Endothelial cell of umbilical vein (primary cell): ENCODE results near the gene TNFAIP8L1. TPM values are rescaled to one million over a fixed set of nuclear protein-coding genes. Genes with fewer than 3 reads are reported as not detected.

Source experiments
- BruUV-seq: library from RNA; stranded (reverse); fragments of 400-500 nt; replicated peaks from 2 replicates; lab custom pipeline; 2021; lab: Mats Ljungman, UMichigan
- CTCF ChIA-PET: fragments of 300-600, 350-600 bp; sonication (Branson Sonifier 250); formaldehyde crosslinking; loops from one replicate; lab custom pipeline; 2021; ENCODE audit warnings: antibody characterized with exemption, inconsistent platforms; lab: Charles Lee
- POLR2A ChIA-PET: fragments of 300-600, 350-600 bp; sonication (Branson Sonifier 250); formaldehyde crosslinking; loops from one replicate; lab custom pipeline; 2021; ENCODE audit warnings: antibody characterized with exemption, inconsistent platforms; lab: Charles Lee
- DNase-seq: peaks from one replicate; pipeline ENCODE4 v3.0.0-alpha.2; 2011; ENCODE audit warnings: low read depth, low spot score
- FAIRE-seq: peaks from 2 replicates; lab custom pipeline; 2011; peaks lifted over from hg19 to GRCh38; lab: Jason Lieb, UNC
- H2AFZ ChIP-seq: 2 replicates; pipeline ENCODE4 v1.6.0; 2012; ENCODE audit warnings: low read depth, low read length, control low read depth, inconsistent platforms
- H3K27ac ChIP-seq: 2 replicates; pipeline ENCODE4 v1.5.1; 2011; ENCODE audit warnings: low read depth, mild to moderate bottlenecking, control low read depth, low read length, moderate library complexity; ENCODE audit not compliant: insufficient read depth
- H3K27me3 ChIP-seq, 2 experiments: 2 replicates each; pipeline versions ENCODE4 v1.6.0 to v1.6.1; 2011; ENCODE audit warnings: low read length in 2 of 2, mixed read lengths in 1 of 2; ENCODE audit not compliant: control insufficient read depth in 2 of 2, insufficient read depth in 2 of 2
- H3K36me3 ChIP-seq, 2 experiments: 2 replicates in 1 of 2; 3 replicates in 1 of 2; pipeline ENCODE4 v1.5.1; 2011; ENCODE audit warnings: low read length in 2 of 2, mild to moderate bottlenecking in 1 of 2, moderate library complexity in 1 of 2; ENCODE audit not compliant: control insufficient read depth in 2 of 2, insufficient read depth in 2 of 2; ENCODE audit errors: extremely low read depth in 1 of 2
- H3K4me1 ChIP-seq: 3 replicates; pipeline ENCODE4 v1.5.1; 2011; ENCODE audit warnings: mild to moderate bottlenecking, low read length; ENCODE audit not compliant: control insufficient read depth, insufficient read depth; ENCODE audit errors: extremely low read depth
- H3K4me2 ChIP-seq: 2 replicates; pipeline ENCODE4 v1.6.1; 2011; ENCODE audit warnings: low read length, control low read depth, mixed read lengths; ENCODE audit not compliant: insufficient read depth
- H3K4me3 ChIP-seq, 3 experiments: fragments of 200-600 bp in 1 of 3; sonication (generic), shearing (Covaris generic) in 1 of 3; replicated peaks in 1 of 3; 2 replicates each; pipeline ENCODE4 v1.5.1; 2011 to 2016; ENCODE audit warnings: control low read depth in 3 of 3, low read length in 3 of 3, mild to moderate bottlenecking in 2 of 3, inconsistent platforms in 1 of 3, low read depth in 1 of 3, moderate library complexity in 1 of 3; ENCODE audit not compliant: insufficient read depth in 1 of 3
- H3K79me2 ChIP-seq: 2 replicates; pipeline ENCODE4 v1.6.0; 2012; ENCODE audit warnings: low read length, inconsistent platforms; ENCODE audit not compliant: control insufficient read depth, insufficient read depth
- H3K9ac ChIP-seq: replicated peaks from 2 replicates; pipeline ENCODE3; 2011; ENCODE audit warnings: low read length, control low read depth; ENCODE audit not compliant: insufficient read depth; ENCODE audit errors: extremely low read depth
- H3K9me1 ChIP-seq: replicated peaks from 3 replicates; pipeline ENCODE4 v1.6.0; 2011; ENCODE audit warnings: mild to moderate bottlenecking, low read length; ENCODE audit not compliant: control insufficient read depth, insufficient read depth; ENCODE audit errors: extremely low read depth
- H3K9me3 ChIP-seq: replicated peaks from 2 replicates; pipeline ENCODE4 v1.5.1; 2012; ENCODE audit warnings: low read length, inconsistent platforms; ENCODE audit not compliant: control insufficient read depth, insufficient read depth
- H4K20me1 ChIP-seq: replicated peaks from 2 replicates; pipeline ENCODE3; 2011; ENCODE audit warnings: mild to moderate bottlenecking, low read length; ENCODE audit not compliant: control insufficient read depth, insufficient read depth; ENCODE audit errors: extremely low read depth
- EZH2 ChIP-seq: IDR thresholded peaks from 2 replicates; pipeline ENCODE4 v1.6.1; 2012; ENCODE audit warnings: borderline replicate concordance, low read depth, mild to moderate bottlenecking, moderate library complexity, low read length, inconsistent platforms; ENCODE audit not compliant: severe bottlenecking
- FOS ChIP-seq: IDR thresholded peaks from 2 replicates; pipeline ENCODE4 v1.6.1; 2011; ENCODE audit warnings: mild to moderate bottlenecking, low read length, moderate library complexity, borderline replicate concordance; ENCODE audit not compliant: insufficient read depth
- GATA2 ChIP-seq: IDR thresholded peaks from 2 replicates; pipeline ENCODE4 v1.7.0; 2011; ENCODE audit warnings: low read depth, mild to moderate bottlenecking, moderate library complexity, mixed read lengths, low read length; ENCODE audit not compliant: insufficient read length, insufficient read depth
- JUN ChIP-seq: IDR thresholded peaks from 2 replicates; pipeline ENCODE4 v1.6.1; 2011; ENCODE audit warnings: borderline replicate concordance, low read depth; ENCODE audit not compliant: insufficient read length, insufficient read depth
- MYC ChIP-seq: IDR thresholded peaks from one replicate; pipeline ENCODE4 v1.6.1; 2011; ENCODE audit warnings: mild to moderate bottlenecking, low read depth, low read length
- POLR2A ChIP-seq: IDR thresholded peaks from 2 replicates; pipeline ENCODE4 v1.6.1; 2012; ENCODE audit warnings: low read depth, mild to moderate bottlenecking, control low read depth, low read length
- POLR2AphosphoS5 ChIP-seq: IDR thresholded peaks from 2 replicates; pipeline ENCODE4 v1.6.1; 2012; ENCODE audit warnings: low read depth, mild to moderate bottlenecking, control low read depth, low read length, moderate library complexity; ENCODE audit not compliant: insufficient read depth
- dilution Hi-C: fragments of 300-500 bp; cut with MboI; formaldehyde crosslinking; loops from one replicate; pipeline ENCODE4 v1.15.0; 2019; ENCODE audit warnings: low sequenced_read_pairs; ENCODE audit not compliant: extremely low pct_ligation_motif_present
- intact Hi-C: fragments of 100-400 bp; cut with micrococcal nuclease; formaldehyde crosslinking; loops from one replicate; pipeline ENCODE4 v1.10.0; 2022
- polyA plus RNA-seq, 4 experiments: library from polyadenylated mRNA; depleted of rRNA in 3 of 4; stranded (reverse) in 3 of 4; unstranded in 1 of 4; fragments of >200 nt; gene quantifications; 2 replicates each; pipeline versions ENCODE4 v1.2.1 to v1.2.3, GENCODE V29; 2011 to 2012; ENCODE audit warnings: missing spikeins in 1 of 4
- total RNA-seq: library from RNA; stranded (reverse); gene quantifications from 2 replicates; pipeline ENCODE4 v1.2.3, GENCODE V29; 2021
- TF ChIP-seq, protein P1 (sequence below), 2 donors: IDR thresholded peaks; 1 replicate in 1 of 2; 2 replicates in 1 of 2; pipeline ENCODE4 v1.5.1; 2011; ENCODE audit warnings: low read length in 2 of 2, mild to moderate bottlenecking in 2 of 2, moderate library complexity in 2 of 2, control low read depth in 1 of 2, inconsistent platforms in 1 of 2, low read depth in 1 of 2; ENCODE audit not compliant: insufficient read depth in 1 of 2; ENCODE audit errors: extremely low read depth in 1 of 2
- TF ChIP-seq, protein P2 (sequence below): IDR thresholded peaks from 2 replicates; pipeline ENCODE4 v1.6.1; 2011; ENCODE audit not compliant: insufficient read depth, insufficient read length

The TNFAIP8L1 gene
- total and polyA plus RNA-seq, 2 donors (not counting 3 experiments of a cell fraction or from before 2014, with no cell fraction given) = 40.0 to 56.1 TPM

DNA sequence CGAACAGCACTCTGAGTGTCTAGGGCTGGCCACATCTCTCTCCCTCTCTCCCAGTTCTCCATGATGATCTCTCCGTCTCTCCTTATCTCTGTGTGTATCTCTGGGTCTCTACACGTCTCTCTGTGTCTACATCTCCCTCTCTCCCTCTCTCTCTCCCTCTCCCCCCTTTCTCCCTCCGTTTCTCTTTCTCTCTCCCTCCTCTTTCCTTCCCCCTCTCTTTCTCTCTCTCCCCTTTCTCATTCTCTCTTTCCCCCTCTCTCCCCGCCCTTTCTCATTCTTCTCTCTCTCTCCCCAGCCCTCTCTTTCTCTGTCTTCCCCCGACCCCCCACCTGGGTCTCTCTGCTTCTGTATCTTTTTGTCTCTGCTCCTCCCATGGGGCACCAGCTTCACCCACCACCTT lies 21.3 kb upstream of the TNFAIP8L1 start:
- H3K9me3 ChIP-seq = no peaks in the 10 kb centered on the region
- no peaks in the 10 kb centered on the region for H4K20me1 ChIP-seq
- no peak overlapping the region for H3K27ac ChIP-seq
- H3K36me3 ChIP-seq = no peaks in the 10 kb centered on the region
- no TSS peak for BruUV-seq
- no peak overlapping the region for H2AFZ ChIP-seq
- H3K4me1 ChIP-seq = no peaks in the 10 kb centered on the region
- POLR2A ChIA-PET = no interaction called here
- H3K79me2 ChIP-seq = no peaks in the 10 kb centered on the region
- FAIRE-seq = no peak
- H3K9me1 ChIP-seq = no peaks in the 10 kb centered on the region
- TF ChIP-seq JUN = no peak
- no peak for TF ChIP-seq POLR2A
- TF ChIP-seq, protein P1, sequence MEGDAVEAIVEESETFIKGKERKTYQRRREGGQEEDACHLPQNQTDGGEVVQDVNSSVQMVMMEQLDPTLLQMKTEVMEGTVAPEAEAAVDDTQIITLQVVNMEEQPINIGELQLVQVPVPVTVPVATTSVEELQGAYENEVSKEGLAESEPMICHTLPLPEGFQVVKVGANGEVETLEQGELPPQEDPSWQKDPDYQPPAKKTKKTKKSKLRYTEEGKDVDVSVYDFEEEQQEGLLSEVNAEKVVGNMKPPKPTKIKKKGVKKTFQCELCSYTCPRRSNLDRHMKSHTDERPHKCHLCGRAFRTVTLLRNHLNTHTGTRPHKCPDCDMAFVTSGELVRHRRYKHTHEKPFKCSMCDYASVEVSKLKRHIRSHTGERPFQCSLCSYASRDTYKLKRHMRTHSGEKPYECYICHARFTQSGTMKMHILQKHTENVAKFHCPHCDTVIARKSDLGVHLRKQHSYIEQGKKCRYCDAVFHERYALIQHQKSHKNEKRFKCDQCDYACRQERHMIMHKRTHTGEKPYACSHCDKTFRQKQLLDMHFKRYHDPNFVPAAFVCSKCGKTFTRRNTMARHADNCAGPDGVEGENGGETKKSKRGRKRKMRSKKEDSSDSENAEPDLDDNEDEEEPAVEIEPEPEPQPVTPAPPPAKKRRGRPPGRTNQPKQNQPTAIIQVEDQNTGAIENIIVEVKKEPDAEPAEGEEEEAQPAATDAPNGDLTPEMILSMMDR (IDR thresholded peaks at IDR 0.05; ENCODE audit: extremely low read depth in 1 of 2, insufficient read depth in 1 of 2, low read depth in 1 of 2, low read length in 2 of 2) = no peak
- no peak for TF ChIP-seq GATA2
- no peak for TF ChIP-seq MYC
- no peak for TF ChIP-seq POLR2AphosphoS5
- no peak for TF ChIP-seq EZH2
- TF ChIP-seq, protein P2, sequence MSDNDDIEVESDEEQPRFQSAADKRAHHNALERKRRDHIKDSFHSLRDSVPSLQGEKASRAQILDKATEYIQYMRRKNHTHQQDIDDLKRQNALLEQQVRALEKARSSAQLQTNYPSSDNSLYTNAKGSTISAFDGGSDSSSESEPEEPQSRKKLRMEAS = no peak
- TF ChIP-seq FOS = no peak
- no peak overlapping the region for H3K4me3 ChIP-seq
- dilution Hi-C loops (no loop called here), intact Hi-C loops (no loop called here)
- DNase-seq = no peak
- CTCF ChIA-PET = interaction anchor here (0.6 to 1.7 kb wide), 5 partner anchors 14 to 42 kb away, joined by 3 to 7 read pairs (median 3); no protein-coding TSS in a partner anchor
- no peak overlapping the region for H3K4me2 ChIP-seq
- no peak overlapping the region for H3K9ac ChIP-seq
- H3K27me3 ChIP-seq = peaks cover 0 to 5% of the 10 kb centered on the region in 2 experiments
